Fibroblast of lung (primary cell): ENCODE measurements around the gene POPDC3.

Experiments
- EZH2 ChIP-seq: IDR thresholded peaks from 2 replicates; pipeline ENCODE4 v1.5.1; 2012; ENCODE audit warnings: low read length, control low read depth, mild to moderate bottlenecking; ENCODE audit errors: missing control alignments
- TF ChIP-seq, protein P1 (sequence below), 2 donors: IDR thresholded peaks in 1 of 2; conservative IDR thresholded peaks in 1 of 2; 1 replicate in 1 of 2; 2 replicates in 1 of 2; pipeline ENCODE4 v1.5.1; 2011 to 2012; ENCODE audit warnings: low read length in 2 of 2, control low read depth in 1 of 2, inconsistent platforms in 1 of 2, low read depth in 1 of 2, mild to moderate bottlenecking in 1 of 2

GRCh38 chr6:105162377-105162776 is 17.4 kb downstream of the POPDC3 start:
- TF ChIP-seq, protein P1, sequence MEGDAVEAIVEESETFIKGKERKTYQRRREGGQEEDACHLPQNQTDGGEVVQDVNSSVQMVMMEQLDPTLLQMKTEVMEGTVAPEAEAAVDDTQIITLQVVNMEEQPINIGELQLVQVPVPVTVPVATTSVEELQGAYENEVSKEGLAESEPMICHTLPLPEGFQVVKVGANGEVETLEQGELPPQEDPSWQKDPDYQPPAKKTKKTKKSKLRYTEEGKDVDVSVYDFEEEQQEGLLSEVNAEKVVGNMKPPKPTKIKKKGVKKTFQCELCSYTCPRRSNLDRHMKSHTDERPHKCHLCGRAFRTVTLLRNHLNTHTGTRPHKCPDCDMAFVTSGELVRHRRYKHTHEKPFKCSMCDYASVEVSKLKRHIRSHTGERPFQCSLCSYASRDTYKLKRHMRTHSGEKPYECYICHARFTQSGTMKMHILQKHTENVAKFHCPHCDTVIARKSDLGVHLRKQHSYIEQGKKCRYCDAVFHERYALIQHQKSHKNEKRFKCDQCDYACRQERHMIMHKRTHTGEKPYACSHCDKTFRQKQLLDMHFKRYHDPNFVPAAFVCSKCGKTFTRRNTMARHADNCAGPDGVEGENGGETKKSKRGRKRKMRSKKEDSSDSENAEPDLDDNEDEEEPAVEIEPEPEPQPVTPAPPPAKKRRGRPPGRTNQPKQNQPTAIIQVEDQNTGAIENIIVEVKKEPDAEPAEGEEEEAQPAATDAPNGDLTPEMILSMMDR (conservative IDR thresholded peaks at IDR 0.05 in 1 of 2, IDR thresholded peaks at IDR 0.05 in 1 of 2; ENCODE audit: low read depth in 1 of 2, low read length in 2 of 2) = no peak
- TF ChIP-seq EZH2 = no peak
